Testis (tissue), 2 donors: ENCODE measurements around the gene SGO1.

Source experiments
- POLR2A ChIP-seq: fragments of 450-650 bp; IDR thresholded peaks from one replicate; pipeline ENCODE4 v1.6.1; 2017; ENCODE audit warnings: antibody characterized with exemption, mild to moderate bottlenecking, moderate library complexity
- TF ChIP-seq, protein P1 (sequence below), 3 experiments: fragments of 450-650 bp in 2 of 3; fragments of 200-600 bp in 1 of 3; sonication (generic) in 1 of 3; IDR thresholded peaks; one replicate each; pipeline ENCODE4 v1.5.1; 2016 to 2019; ENCODE audit warnings: antibody characterized with exemption in 3 of 3, mild to moderate bottlenecking in 2 of 3, moderate library complexity in 1 of 3

DNA sequence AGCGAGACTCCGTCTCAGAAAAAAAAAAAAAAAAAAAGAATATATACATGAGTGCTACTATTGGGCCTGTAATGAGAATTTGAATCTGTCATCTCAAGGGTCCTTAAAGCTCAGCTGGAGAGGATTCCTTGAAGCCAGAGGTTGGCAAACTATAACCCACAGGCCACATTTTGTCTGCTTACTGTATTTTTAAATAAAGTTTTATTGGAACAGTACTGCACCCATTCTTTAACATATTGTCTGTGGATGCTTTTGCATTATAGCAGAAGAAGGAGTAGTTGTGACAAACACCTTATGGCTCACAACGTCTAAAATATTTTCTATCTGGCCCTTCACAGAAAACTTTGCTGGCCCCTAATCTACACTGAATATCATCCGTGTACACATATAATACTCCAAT lies 60.7 kb downstream of the SGO1 start:
- TF ChIP-seq POLR2A = no peak
- TF ChIP-seq, protein P1, sequence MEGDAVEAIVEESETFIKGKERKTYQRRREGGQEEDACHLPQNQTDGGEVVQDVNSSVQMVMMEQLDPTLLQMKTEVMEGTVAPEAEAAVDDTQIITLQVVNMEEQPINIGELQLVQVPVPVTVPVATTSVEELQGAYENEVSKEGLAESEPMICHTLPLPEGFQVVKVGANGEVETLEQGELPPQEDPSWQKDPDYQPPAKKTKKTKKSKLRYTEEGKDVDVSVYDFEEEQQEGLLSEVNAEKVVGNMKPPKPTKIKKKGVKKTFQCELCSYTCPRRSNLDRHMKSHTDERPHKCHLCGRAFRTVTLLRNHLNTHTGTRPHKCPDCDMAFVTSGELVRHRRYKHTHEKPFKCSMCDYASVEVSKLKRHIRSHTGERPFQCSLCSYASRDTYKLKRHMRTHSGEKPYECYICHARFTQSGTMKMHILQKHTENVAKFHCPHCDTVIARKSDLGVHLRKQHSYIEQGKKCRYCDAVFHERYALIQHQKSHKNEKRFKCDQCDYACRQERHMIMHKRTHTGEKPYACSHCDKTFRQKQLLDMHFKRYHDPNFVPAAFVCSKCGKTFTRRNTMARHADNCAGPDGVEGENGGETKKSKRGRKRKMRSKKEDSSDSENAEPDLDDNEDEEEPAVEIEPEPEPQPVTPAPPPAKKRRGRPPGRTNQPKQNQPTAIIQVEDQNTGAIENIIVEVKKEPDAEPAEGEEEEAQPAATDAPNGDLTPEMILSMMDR (IDR thresholded peaks at IDR 0.05) = no peak
